GM18499 (cell line): Measurements from ENCODE around the gene TNFSF8.

Experiments
- ATAC-seq: cut with Tn5 transposase; IDR thresholded peaks from one replicate; pipeline ENCODE4 v1.9.1; 2021; ENCODE audit warnings: moderate number of reproducible peaks; ENCODE audit not compliant: insufficient read depth, unreplicated experiment

The TNFSF8 gene

GRCh38 chr9:114884787-114885452, 45.5 kb downstream of the TNFSF8 start:
- no peak for ATAC-seq

- no peak for ATAC-seq
These were observed 46.7 kb downstream of the TNFSF8 start for GRCh38 chr9:114883709-114884108.

GRCh38 chr9:114880291-114880745, 50.1 kb downstream of the TNFSF8 start:
- no peak for ATAC-seq

GRCh38 chr9:114878879-114879564, 51.4 kb downstream of the TNFSF8 start:
- ATAC-seq: no peak

- ATAC-seq: no peak
These were observed 60.5 kb downstream of the TNFSF8 start for GRCh38 chr9:114869845-114870244.

GRCh38 chr9:114869378-114869777, 61.0 kb downstream of the TNFSF8 start:
- no peak for ATAC-seq

- ATAC-seq: no peak
These were observed 63.1 kb downstream of the TNFSF8 start for GRCh38 chr9:114867327-114867726.

GRCh38 chr9:114864471-114864870, 65.9 kb downstream of the TNFSF8 start:
- ATAC-seq: no peak

- ATAC-seq: no peak
These were observed 68.3 kb downstream of the TNFSF8 start for GRCh38 chr9:114861922-114862605.

- ATAC-seq: no peak
These were observed 69.1 kb downstream of the TNFSF8 start for GRCh38 chr9:114861273-114861672.

GRCh38 chr9:114860187-114860586, 70.2 kb downstream of the TNFSF8 start:
- no peak for ATAC-seq

GRCh38 chr9:114856942-114857315, 73.5 kb downstream of the TNFSF8 start:
- no peak for ATAC-seq

GRCh38 chr9:114856215-114856941, 74.0 kb downstream of the TNFSF8 start:
- no peak for ATAC-seq

- ATAC-seq: no peak
These were observed 74.9 kb downstream of the TNFSF8 start for GRCh38 chr9:114855488-114855887.

GRCh38 chr9:114854736-114855355, 75.5 kb downstream of the TNFSF8 start:
- no peak for ATAC-seq

- ATAC-seq: no peak
These were observed 77.1 kb downstream of the TNFSF8 start for GRCh38 chr9:114853071-114853855.

- ATAC-seq: no peak
These were observed 78.3 kb downstream of the TNFSF8 start for GRCh38 chr9:114852050-114852594.

GRCh38 chr9:114851306-114851705, 79.1 kb downstream of the TNFSF8 start:
- ATAC-seq: no peak
